PC-3 (cell line): Measurements from ENCODE around the gene NINJ2. TPM values are rescaled to one million over a fixed set of nuclear protein-coding genes. Genes with fewer than 3 reads are reported as not detected.

Experiments used
- ATAC-seq: fragments of 200-7000 bp; cut with Tn5 transposase; 2 replicates; pipeline ENCODE4 v1.9.1; 2020; ENCODE audit warnings: mild to moderate bottlenecking, moderate library complexity
- BruUV-seq: library from RNA; stranded (reverse); fragments of 400-500 nt; replicated peaks from 2 replicates; lab custom pipeline; 2021; lab: Mats Ljungman, UMichigan
- CTCF ChIA-PET: fragments of 300-600 bp; sonication (Branson Sonifier 250); formaldehyde crosslinking; loops from one replicate; lab custom pipeline; 2022; ENCODE audit warnings: antibody characterized with exemption; lab: Charles Lee
- POLR2A ChIA-PET: fragments of 300-600 bp; sonication (Branson Sonifier 250); formaldehyde crosslinking; loops from one replicate; lab custom pipeline; 2022; ENCODE audit warnings: antibody characterized with exemption; ENCODE audit not compliant: unreplicated experiment; lab: Charles Lee
- DNase-seq: peaks from one replicate; pipeline ENCODE4 v3.0.0-alpha.2; 2015
- H2AFZ ChIP-seq: fragments of 300-600 bp; sonication (generic); 2 replicates; pipeline ENCODE4 v1.6.0; 2016; ENCODE audit warnings: antibody characterized with exemption, low read length
- H3F3A ChIP-seq: fragments of 300-600 bp; sonication (generic); one replicate; pipeline ENCODE4 v1.6.0; 2017; ENCODE audit warnings: antibody characterized with exemption, low read length, control low read depth, mild to moderate bottlenecking; ENCODE audit not compliant: unreplicated experiment
- H3K27ac ChIP-seq: fragments of 300-600 bp; sonication (generic); 2 replicates; pipeline ENCODE4 v1.5.1; 2016; ENCODE audit warnings: mild to moderate bottlenecking, low read length
- H3K27me3 ChIP-seq: fragments of 300-600 bp; sonication (generic); 2 replicates; pipeline ENCODE4 v1.6.1; 2016; ENCODE audit warnings: low read length, mixed read lengths
- H3K36me3 ChIP-seq: fragments of 300-600 bp; sonication (generic); 2 replicates; pipeline ENCODE4 v1.6.1; 2016; ENCODE audit warnings: low read depth, mixed run types, low read length, mixed read lengths
- H3K4me1 ChIP-seq: fragments of 300-600 bp; sonication (generic); 2 replicates; pipeline ENCODE4 v1.5.1; 2016; ENCODE audit warnings: low read length; ENCODE audit not compliant: insufficient read depth
- H3K4me2 ChIP-seq: fragments of 300-600 bp; sonication (generic); 2 replicates; pipeline ENCODE4 v1.6.0; 2016; ENCODE audit warnings: low read length
- H3K4me3 ChIP-seq: fragments of 300-600 bp; sonication (generic); 2 replicates; pipeline ENCODE4 v1.5.1; 2016; ENCODE audit warnings: mild to moderate bottlenecking, low read length, mixed read lengths
- H3K79me2 ChIP-seq: fragments of 300-600 bp; sonication (generic); 2 replicates; pipeline ENCODE4 v1.6.1; 2017; ENCODE audit warnings: low read length, mixed read lengths
- H3K9ac ChIP-seq: fragments of 300-600 bp; sonication (generic); 2 replicates; pipeline ENCODE4 v1.6.0; 2016; ENCODE audit warnings: mild to moderate bottlenecking, low read length
- H3K9me2 ChIP-seq: fragments of 300-600 bp; sonication (generic); replicated peaks from 2 replicates; pipeline ENCODE4 v1.6.1; 2016; ENCODE audit warnings: mixed run types, low read length, mixed read lengths
- H3K9me3 ChIP-seq: fragments of 300-600 bp; sonication (generic); 2 replicates; pipeline ENCODE4 v1.6.1; 2016; ENCODE audit warnings: low read length, mixed read lengths
- H4K20me1 ChIP-seq: fragments of 300-600 bp; sonication (generic); 2 replicates; pipeline ENCODE4 v1.6.1; 2016; ENCODE audit warnings: low read length, mixed read lengths
- CTCF ChIP-seq: fragments of 300-600 bp; sonication (generic); conservative IDR thresholded peaks from 2 replicates; pipeline ENCODE4 v1.5.1; 2017; ENCODE audit warnings: antibody characterized with exemption, low read depth, mild to moderate bottlenecking, low read length
- EZH2 ChIP-seq: fragments of 300-600 bp; sonication (generic); IDR thresholded peaks from one replicate; pipeline ENCODE4 v1.6.1; 2017; ENCODE audit warnings: antibody characterized with exemption, mild to moderate bottlenecking, low read length; ENCODE audit not compliant: unreplicated experiment
- EZH2phosphoT487 ChIP-seq: fragments of 300-600 bp; sonication (generic); IDR thresholded peaks from 2 replicates; pipeline ENCODE4 v1.6.1; 2018; ENCODE audit warnings: mild to moderate bottlenecking, antibody characterized with exemption, low read length, borderline replicate concordance
- intact Hi-C: fragments of 100-400 bp; cut with micrococcal nuclease; formaldehyde crosslinking; loops from 2 replicates; pipeline ENCODE4 v1.9.0; 2023
- total RNA-seq: library from RNA; depleted of rRNA; stranded (reverse); fragments of >200 nt; gene quantifications from 2 replicates; pipeline ENCODE4 v1.2.3, GENCODE V29; 2014; rRNA removed

Gene NINJ2
- total RNA-seq, 1 experiment from 2014 or later: not detected

- no peak for DNase-seq
- CTCF ChIA-PET: no interaction called here
Observed at GRCh38 chr12:520119-520518, 143.1 kb downstream of the NINJ2 start.

GRCh38 chr12:517538-517937 lies 145.7 kb downstream of the NINJ2 start:
- no peak overlapping the region for H3K27ac ChIP-seq
- no peaks in the 10 kb centered on the region for H3K79me2 ChIP-seq
- H3K4me3 ChIP-seq: no peak overlapping the region
- no peak for TF ChIP-seq EZH2
- TF ChIP-seq EZH2phosphoT487: no peak
- TF ChIP-seq CTCF: no peak
- H3K4me2 ChIP-seq: no peak overlapping the region
- BruUV-seq: no TSS peak
- no peaks in the 10 kb centered on the region for H3K4me1 ChIP-seq
- no peaks in the 10 kb centered on the region for H3F3A ChIP-seq
- H4K20me1 ChIP-seq: no peaks in the 10 kb centered on the region
- H3K9ac ChIP-seq: no peak overlapping the region
- H2AFZ ChIP-seq: no peak overlapping the region
- POLR2A ChIA-PET: no interaction called here
- H3K9me3 ChIP-seq: no peaks in the 10 kb centered on the region
- ATAC-seq: no peak
- H3K27me3 ChIP-seq: no peaks in the 10 kb centered on the region
- H3K36me3 ChIP-seq: no peaks in the 10 kb centered on the region
- CTCF ChIA-PET: no interaction called here
- H3K9me2 ChIP-seq: no peaks in the 10 kb centered on the region
- no peak for DNase-seq
- intact Hi-C loops: no loop called here

More at GRCh38 chr12:520119-520518, 143.1 kb downstream of the NINJ2 start:
- Histone ChIP-seq H3K9me2 (no peaks in the 10 kb centered on the region), H3K27me3 (no peaks in the 10 kb centered on the region), H4K20me1 (no peaks in the 10 kb centered on the region), H3K4me1 (peaks cover 6% of the 10 kb centered on the region; the same call in 1 of the 2 replicates), H3K9me3 (no peaks in the 10 kb centered on the region), H2AFZ (no peak overlapping the region), H3K27ac (no peak overlapping the region), H3K4me2 (no peak overlapping the region), H3K4me3 (no peak overlapping the region), H3K36me3 (no peaks in the 10 kb centered on the region), H3F3A (no peaks in the 10 kb centered on the region), H3K9ac (no peak overlapping the region), H3K79me2 (no peaks in the 10 kb centered on the region)
- TF ChIP-seq EZH2phosphoT487 (no peak), CTCF (no peak), EZH2 (no peak)
- no TSS peak for BruUV-seq
- no peak for ATAC-seq
- intact Hi-C loops: no loop called here
- POLR2A ChIA-PET: no interaction called here

Other genes starting within 250 kb of the NINJ2 start
- 3.7 and 5.0 TPM in 2 replicates for gene B4GALNT3, start 203.5 kb downstream of the NINJ2 start, total RNA-seq
- 44.5 and 69.3 TPM in 2 replicates for gene WNK1, start 89.1 kb upstream of the NINJ2 start, total RNA-seq